Vagina (tissue), 2 donors: ENCODE data around the gene XRCC4. TPM values are rescaled to one million over a fixed set of nuclear protein-coding genes. Genes with fewer than 3 reads are reported as not detected.
"Not testable (repeated sequence)": the region's sequence is repeated elsewhere in the genome, so short reads cannot be mapped to it uniquely, and the experiment has no call there.

Experiments
- DNase-seq, 2 donors: peaks; one replicate each; pipeline ENCODE4 v3.0.0-alpha.2; 2017; ENCODE audit errors: extremely low spot score in 2 of 2
- H3K27ac ChIP-seq: fragments of 200-600 bp; sonication (generic); one replicate; pipeline ENCODE4 v1.5.1; 2019
- H3K27me3 ChIP-seq: fragments of 200-600 bp; sonication (generic); one replicate; pipeline ENCODE4 v1.5.1; 2019
- H3K36me3 ChIP-seq, 2 donors: fragments of 200-600 bp; sonication (generic); one replicate each; pipeline ENCODE4 v1.5.1; 2017 to 2019
- H3K4me1 ChIP-seq: fragments of 200-600 bp; sonication (generic); one replicate; pipeline ENCODE4 v1.5.1; 2019
- H3K4me3 ChIP-seq, 2 donors: fragments of 200-600 bp; sonication (generic); 1 replicate in 1 of 2; 2 replicates in 1 of 2; pipeline ENCODE4 v1.5.1; 2016 to 2019
- H3K9me3 ChIP-seq: fragments of 200-600 bp; sonication (generic); one replicate; pipeline ENCODE4 v1.5.1; 2019
- POLR2A ChIP-seq, 2 donors: fragments of 450-650 bp; IDR thresholded peaks; one replicate each; pipeline ENCODE4 v1.6.1; 2017; ENCODE audit warnings: antibody characterized with exemption in 2 of 2, mild to moderate bottlenecking in 2 of 2, moderate library complexity in 2 of 2
- POLR2AphosphoS5 ChIP-seq, 2 donors: sonication (generic); formaldehyde crosslinking; IDR thresholded peaks; one replicate each; pipeline ENCODE4 v1.9.0; 2017; ENCODE audit warnings: antibody characterized with exemption in 2 of 2, mild to moderate bottlenecking in 2 of 2, low read depth in 1 of 2; ENCODE audit not compliant: insufficient read depth in 1 of 2
- intact Hi-C: fragments of 100-400 bp; cut with DNase I; formaldehyde crosslinking; loops from one replicate; pipeline ENCODE4 v1.15.1; 2023
- total RNA-seq: library from RNA; depleted of rRNA; stranded (reverse); fragments of >200 nt; gene quantifications from one replicate; pipeline ENCODE4 v1.2.3, GENCODE V29; 2016
- TF ChIP-seq, protein P1 (sequence below), 3 experiments: fragments of 450-650 bp in 2 of 3; fragments of 200-600 bp in 1 of 3; sonication (generic) in 1 of 3; IDR thresholded peaks; one replicate each; pipeline ENCODE4 v1.5.1; 2017 to 2019; ENCODE audit warnings: antibody characterized with exemption in 3 of 3, mild to moderate bottlenecking in 2 of 3, moderate library complexity in 2 of 3

The XRCC4 gene
- total RNA-seq, 1 donor from 2014 or later = 5.4 TPM

DNA sequence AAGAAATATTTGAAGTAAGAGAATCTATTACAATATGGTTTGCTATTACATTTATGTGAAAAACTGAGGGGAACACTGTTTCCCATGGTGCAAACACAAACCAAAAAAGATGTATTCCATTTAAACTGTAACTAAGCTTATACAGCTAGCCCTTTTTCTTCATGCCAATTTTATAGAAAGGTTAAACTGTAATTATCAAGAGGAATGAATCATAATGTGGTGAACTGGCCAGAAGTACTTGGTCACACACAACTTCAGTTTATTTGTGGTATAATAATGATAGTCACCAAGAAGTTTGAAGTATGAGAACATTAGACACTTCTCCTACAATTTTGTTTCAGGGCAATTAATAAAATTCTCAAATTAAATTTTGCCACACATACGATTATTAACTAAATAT, 177.9 kb downstream of the XRCC4 start:
- DNase-seq = no peak
- Histone ChIP-seq H3K9me3 (no peaks in the 10 kb centered on the region), H3K27ac (no peak overlapping the region), H3K4me3 (no peak overlapping the region), H3K27me3 (no peaks in the 10 kb centered on the region), H3K36me3 (no peaks in the 10 kb centered on the region), H3K4me1 (no peaks in the 10 kb centered on the region)
- intact Hi-C loops = no loop called here
- TF ChIP-seq POLR2A (IDR thresholded peaks at IDR 0.05) = no peak
- no peak for TF ChIP-seq POLR2AphosphoS5 (IDR thresholded peaks at IDR 0.05; ENCODE audit: insufficient read depth in 1 of 2, low read depth in 1 of 2)
- TF ChIP-seq, protein P1, sequence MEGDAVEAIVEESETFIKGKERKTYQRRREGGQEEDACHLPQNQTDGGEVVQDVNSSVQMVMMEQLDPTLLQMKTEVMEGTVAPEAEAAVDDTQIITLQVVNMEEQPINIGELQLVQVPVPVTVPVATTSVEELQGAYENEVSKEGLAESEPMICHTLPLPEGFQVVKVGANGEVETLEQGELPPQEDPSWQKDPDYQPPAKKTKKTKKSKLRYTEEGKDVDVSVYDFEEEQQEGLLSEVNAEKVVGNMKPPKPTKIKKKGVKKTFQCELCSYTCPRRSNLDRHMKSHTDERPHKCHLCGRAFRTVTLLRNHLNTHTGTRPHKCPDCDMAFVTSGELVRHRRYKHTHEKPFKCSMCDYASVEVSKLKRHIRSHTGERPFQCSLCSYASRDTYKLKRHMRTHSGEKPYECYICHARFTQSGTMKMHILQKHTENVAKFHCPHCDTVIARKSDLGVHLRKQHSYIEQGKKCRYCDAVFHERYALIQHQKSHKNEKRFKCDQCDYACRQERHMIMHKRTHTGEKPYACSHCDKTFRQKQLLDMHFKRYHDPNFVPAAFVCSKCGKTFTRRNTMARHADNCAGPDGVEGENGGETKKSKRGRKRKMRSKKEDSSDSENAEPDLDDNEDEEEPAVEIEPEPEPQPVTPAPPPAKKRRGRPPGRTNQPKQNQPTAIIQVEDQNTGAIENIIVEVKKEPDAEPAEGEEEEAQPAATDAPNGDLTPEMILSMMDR (IDR thresholded peaks at IDR 0.05) = no peak

DNA sequence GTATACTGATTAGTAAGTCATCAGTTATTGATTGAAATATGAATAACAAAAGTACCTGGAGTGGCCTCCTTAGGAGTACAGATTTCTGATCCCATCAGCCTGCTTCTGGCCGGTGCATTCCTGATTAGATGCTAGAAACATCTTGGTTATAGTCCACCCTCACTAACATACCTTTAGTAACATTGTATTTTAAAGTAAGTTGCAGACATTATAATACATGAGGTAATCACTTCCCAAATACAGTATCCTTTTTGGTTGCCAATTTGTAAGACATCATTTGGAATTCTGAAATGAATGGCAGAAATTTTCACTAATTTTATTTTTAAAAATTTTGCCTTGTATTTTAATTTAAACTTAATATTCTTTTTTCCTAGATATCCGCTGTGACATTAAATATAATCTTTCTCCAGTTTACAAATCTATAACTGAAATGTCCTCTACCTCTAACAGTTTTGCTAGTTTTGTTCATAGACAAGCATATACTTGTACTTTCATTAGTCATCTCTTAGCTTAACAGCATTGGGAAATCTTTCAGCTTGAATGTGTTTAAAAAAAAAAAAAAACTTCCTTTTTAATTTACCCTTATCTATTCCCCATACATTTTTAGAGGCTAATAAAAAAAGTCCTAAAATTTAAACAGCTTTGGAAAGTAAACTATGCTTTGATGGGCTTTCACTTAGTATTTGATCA, 178.9 kb downstream of the XRCC4 start:
- H3K27ac ChIP-seq = no peak overlapping the region
- TF ChIP-seq POLR2AphosphoS5 (IDR thresholded peaks at IDR 0.05; ENCODE audit: insufficient read depth in 1 of 2, low read depth in 1 of 2) (peak in 1 of 2 donors; percentile 19), POLR2A (IDR thresholded peaks at IDR 0.05) (no peak)
- TF ChIP-seq, protein P1 (IDR thresholded peaks at IDR 0.05) = no peak
- no peaks in the 10 kb centered on the region for H3K27me3 ChIP-seq
- no peaks in the 10 kb centered on the region for H3K9me3 ChIP-seq
- no peak overlapping the region for H3K4me3 ChIP-seq
- no peaks in the 10 kb centered on the region for H3K36me3 ChIP-seq
- DNase-seq = no peak
- H3K4me1 ChIP-seq = no peaks in the 10 kb centered on the region
- intact Hi-C loops = no loop called here

DNA sequence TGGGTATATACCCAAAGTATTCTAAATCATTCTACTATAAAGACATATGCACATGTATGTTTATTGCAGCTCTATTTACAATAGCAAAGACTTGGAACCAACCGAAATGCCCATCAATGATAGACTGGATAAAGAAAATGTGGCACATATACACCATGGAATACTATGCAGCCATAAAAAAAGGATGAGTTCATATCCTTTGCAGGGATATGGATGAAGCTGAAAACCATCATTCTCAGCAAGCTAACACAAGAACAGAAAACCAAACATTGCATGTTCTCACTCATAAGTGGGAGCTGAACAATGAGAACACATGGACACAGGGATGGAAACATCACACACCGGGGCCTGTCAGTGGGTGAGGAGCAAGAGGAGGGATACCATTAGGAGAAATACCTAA, 180.3 kb downstream of the XRCC4 start:
- intact Hi-C loops, H3K27me3 ChIP-seq, H3K27ac ChIP-seq, H3K4me1 ChIP-seq, H3K4me3 ChIP-seq, H3K9me3 ChIP-seq, H3K36me3 ChIP-seq, DNase-seq: not testable (repeated sequence)

DNA sequence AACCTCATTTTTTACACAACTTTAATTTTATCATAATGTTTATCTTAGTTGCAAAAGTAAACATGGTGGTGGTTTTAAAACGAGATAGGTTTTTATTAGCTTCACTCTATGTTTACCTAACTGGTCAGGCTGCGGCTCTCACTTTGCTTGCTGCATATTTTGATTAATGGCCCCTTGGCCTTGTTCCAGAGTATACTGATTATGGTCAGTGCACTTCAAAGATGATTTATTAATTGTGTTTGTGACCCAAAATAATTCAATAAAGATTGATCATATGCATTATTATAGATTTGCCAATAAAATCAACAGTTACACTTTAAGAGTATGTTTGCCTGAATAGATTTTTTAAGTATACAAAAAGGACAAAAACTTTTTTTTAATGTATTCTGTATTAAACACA, 188.0 kb downstream of the XRCC4 start:
- Histone ChIP-seq H3K4me3 (no peak overlapping the region), H3K27ac (no peak overlapping the region), H3K4me1 (no peaks in the 10 kb centered on the region), H3K9me3 (no peaks in the 10 kb centered on the region), H3K27me3 (no peaks in the 10 kb centered on the region), H3K36me3 (no peaks in the 10 kb centered on the region)
- TF ChIP-seq, protein P1 (IDR thresholded peaks at IDR 0.05) = no peak
- intact Hi-C loops = no loop called here
- no peak for DNase-seq

DNA sequence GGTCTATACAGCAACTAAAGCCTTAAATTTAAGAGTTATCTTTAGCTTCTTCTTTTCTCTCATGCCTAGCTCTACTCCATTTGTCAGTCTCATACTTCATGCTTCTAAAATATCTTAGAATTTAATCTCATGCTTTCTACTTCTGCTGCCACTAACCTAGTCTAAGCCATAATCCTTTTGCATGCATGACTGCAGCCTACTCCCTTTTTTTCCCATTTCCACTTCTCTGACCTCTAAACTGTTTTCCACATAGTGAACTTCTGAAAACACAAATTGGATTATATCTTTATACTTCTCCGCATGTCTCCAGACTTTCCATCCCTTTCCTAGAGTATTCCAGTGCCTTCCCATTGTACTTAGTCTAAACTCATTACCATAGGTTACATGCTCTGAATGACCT, 193.0 kb downstream of the XRCC4 start:
- Histone ChIP-seq H3K4me1 (no peaks in the 10 kb centered on the region), H3K36me3 (no peaks in the 10 kb centered on the region), H3K27ac (no peak overlapping the region), H3K4me3 (no peak overlapping the region), H3K27me3 (no peaks in the 10 kb centered on the region), H3K9me3 (no peaks in the 10 kb centered on the region)
- no peak for TF ChIP-seq POLR2AphosphoS5 (IDR thresholded peaks at IDR 0.05; ENCODE audit: insufficient read depth in 1 of 2, low read depth in 1 of 2)
- TF ChIP-seq, protein P1 (IDR thresholded peaks at IDR 0.05) = no peak
- intact Hi-C loops = no loop called here
- DNase-seq = no peak
